Non-pigmented ciliary epithelial cell (primary cell): ENCODE data around the gene MEIOB.

Source experiments
- DNase-seq: peaks from one replicate; pipeline ENCODE4 v3.0.0-alpha.2; 2010; ENCODE audit warnings: low read depth

Gene MEIOB

DNA sequence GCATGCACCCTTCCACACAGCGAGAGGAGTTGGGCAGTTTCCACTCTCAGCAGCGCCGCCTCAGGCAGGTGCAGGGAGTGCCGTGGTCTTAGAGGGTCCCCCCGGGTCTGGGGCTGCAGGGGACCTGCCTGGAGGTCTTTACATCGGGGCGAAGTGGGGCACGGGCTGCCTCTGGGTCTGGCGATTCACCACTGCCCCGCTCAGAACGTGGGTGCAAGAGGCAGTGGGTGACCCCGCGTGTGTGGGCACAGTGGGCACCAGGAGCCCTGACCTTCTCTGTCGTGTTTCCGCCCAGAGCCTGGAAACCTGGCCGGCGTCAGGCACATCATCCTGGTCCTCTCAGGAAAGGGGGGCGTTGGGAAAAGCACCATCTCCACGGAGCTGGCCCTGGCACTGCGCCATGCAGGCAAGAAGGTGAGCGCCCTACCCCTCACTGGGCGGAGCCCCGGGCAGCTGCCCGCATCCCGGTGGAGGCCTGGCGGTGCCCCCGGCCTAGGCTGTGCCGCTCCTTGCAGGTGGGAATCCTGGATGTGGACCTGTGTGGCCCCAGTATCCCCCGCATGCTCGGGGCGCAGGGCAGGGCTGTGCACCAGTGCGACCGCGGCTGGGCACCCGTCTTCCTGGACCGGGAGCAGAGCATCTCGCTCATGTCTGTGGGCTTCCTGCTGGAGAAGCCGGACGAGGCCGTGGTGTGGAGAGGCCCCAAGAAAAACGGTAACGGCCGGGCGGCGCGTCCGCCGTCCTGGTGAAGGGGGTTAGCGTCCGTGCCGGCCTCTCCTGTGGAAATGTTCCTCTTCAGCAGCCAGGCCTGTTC lies 85.5 kb downstream of the MEIOB start:
- no peak for DNase-seq

DNA sequence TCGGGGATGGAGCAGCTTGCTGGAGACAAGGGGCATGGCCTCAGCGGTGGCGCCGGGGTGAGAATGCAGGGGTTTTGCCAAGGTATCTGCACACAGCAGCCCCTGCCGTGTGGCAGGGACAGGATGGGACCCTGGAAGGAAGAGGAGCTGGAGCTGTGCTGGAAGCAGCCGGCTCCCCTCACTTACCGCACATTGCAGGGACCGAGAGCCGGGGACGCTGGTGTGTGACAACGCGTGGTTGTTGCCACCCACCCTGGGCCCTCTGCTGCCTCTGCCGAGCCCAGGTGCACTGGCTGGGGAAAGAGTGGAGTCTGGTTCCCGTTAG lies 86.2 kb downstream of the MEIOB start:
- DNase-seq: no peak

DNA sequence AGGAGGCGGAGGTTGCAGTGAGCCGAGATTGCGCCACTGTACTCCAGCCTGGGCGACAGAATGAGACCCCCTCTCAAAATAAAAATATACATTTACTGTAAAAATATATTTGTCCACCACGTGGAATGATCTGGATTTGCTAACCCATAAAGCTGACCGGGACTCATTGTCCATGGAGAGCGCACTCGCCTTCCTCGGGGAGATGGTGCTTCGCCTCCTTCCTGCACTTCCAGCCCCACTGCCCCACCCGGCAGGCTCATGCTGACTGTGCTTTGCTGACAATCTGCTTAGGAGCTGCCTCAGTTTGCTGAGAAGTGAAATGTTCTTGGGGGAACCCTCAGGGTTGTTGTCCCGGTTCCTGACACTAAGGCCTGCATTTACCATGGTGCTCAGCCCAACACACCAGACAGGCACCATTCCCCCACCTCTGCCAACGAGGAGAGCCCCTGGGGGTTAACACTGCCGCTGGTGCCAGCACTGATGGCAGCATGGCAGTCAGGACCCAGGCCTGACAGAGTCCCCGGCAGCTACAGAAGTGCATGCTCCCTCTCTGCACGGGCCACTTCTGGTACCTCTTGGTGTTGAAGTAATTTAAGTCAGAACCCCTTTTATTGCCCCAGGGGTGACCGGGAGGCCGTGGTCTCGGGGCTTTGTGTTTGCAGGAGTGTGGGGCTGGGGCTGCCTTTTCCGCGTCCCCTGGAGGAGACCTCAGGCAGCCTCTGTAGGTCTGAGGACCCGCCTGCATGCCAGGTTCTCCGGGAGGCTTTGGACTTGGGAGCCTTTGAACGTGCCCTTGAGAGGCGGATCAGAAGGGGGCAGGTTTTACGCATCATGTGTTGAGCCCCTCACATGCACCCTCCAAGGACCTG lies 86.8 kb downstream of the MEIOB start:
- no peak for DNase-seq
